Measurements from ENCODE around the gene CDNF. TPM values are rescaled to one million over a fixed set of nuclear protein-coding genes. Genes with fewer than 3 reads are reported as not detected.

The CDNF gene
- polyA plus RNA-seq, 4 donors: 2.1 to 4.1 (median 3.2) TPM

GRCh38 chr10:14801723-14802122 is 36.1 kb downstream of the CDNF start:
- DNase-seq (ENCODE audit: low read depth in 4 of 4, low spot score in 2 of 4): no peak

DNA sequence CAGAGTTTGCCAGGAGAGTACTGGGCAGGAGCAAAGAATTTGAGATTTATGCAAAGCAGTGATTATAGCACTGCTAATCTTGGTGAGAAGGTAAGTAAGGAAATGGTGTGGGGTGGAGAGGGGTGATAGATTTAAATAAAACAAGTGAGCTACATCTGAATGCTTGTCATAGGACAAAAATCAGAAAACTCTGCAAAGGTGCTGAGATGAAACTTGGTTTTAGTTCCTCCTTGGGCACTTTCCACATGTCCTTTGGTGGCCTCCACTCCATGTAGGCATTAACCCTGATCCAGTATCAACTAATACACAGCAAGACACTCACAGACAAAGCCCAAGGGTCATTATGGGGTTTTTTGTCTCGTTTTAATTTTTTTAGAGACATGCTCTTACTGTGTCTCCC is 37.4 kb downstream of the CDNF start:
- DNase-seq (ENCODE audit: low read depth in 4 of 4, low spot score in 2 of 4): no peak

- DNase-seq (ENCODE audit: low read depth in 4 of 4, low spot score in 2 of 4): no peak
These were observed 39.2 kb downstream of the CDNF start for GRCh38 chr10:14798636-14799035.

- no peak for DNase-seq (ENCODE audit: low read depth in 4 of 4, low spot score in 2 of 4)
These were observed 49.9 kb downstream of the CDNF start for GRCh38 chr10:14787938-14788337.

- no peak for DNase-seq (ENCODE audit: low read depth in 4 of 4, low spot score in 2 of 4)
These were observed 53.3 kb downstream of the CDNF start for GRCh38 chr10:14784459-14785055.

GRCh38 chr10:14782691-14783363 is 55.0 kb downstream of the CDNF start:
- DNase-seq (ENCODE audit: low read depth in 4 of 4, low spot score in 2 of 4): no peak

DNA sequence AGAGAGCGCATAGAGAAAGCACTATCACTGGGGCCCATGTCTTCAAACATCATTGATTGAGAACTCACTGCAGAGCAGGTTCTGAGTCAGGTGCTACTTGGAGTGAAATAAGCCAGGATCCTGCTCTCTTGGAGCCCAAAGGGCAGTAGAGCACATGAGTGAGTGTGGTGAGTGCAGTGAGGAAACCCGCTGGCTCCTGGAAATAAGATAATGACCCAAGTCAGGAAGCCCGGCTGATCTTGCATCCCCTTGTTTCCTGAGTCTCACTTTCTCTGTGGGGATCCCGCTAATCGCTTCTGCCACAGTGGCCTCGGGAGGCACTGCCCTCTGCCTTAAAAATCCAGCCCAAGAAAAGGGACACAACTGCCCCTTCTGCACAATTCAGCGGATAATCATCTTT is 56.1 kb downstream of the CDNF start:
- no peak for DNase-seq (ENCODE audit: low read depth in 4 of 4, low spot score in 2 of 4)

GRCh38 chr10:14779001-14779651 is 58.7 kb downstream of the CDNF start:
- DNase-seq (ENCODE audit: low read depth in 4 of 4, low spot score in 2 of 4): no peak

GRCh38 chr10:14776546-14776945 is 61.3 kb downstream of the CDNF start:
- DNase-seq (ENCODE audit: low read depth in 4 of 4, low spot score in 2 of 4): no peak

DNA sequence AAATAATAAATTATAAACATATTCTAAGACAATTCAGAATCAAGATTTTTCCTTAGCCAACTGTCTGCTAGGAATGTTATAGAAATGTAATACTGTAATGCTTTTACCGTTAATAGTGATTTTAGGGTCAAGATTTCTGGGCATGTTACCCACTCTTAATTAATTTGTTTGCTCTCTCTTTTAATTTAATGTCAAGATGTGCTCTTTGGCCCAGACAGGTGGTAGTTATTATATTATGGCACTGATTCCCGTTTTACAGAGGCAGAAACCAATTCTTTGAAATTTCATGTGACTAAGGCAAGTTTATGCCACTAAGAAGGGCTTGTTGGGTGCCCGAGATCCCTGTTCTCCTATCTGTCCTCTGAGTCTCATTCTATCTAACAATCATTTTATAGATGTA is 62.2 kb downstream of the CDNF start:
- no peak for DNase-seq (ENCODE audit: low read depth in 4 of 4, low spot score in 2 of 4)

GRCh38 chr10:14774797-14775196 is 63.0 kb downstream of the CDNF start, which contains the start of gene FAM107B:
Gene FAM107B (minus strand): TSS chr10:14774897. CDS start chr10:14774663, 234 bp downstream.
- DNase-seq (ENCODE audit: low read depth in 4 of 4, low spot score in 2 of 4): no peak

GRCh38 chr10:14774214-14774580 is 63.6 kb downstream of the CDNF start:
- DNase-seq (ENCODE audit: low read depth in 4 of 4, low spot score in 2 of 4): no peak

GRCh38 chr10:14773551-14774213 is 64.2 kb downstream of the CDNF start:
- DNase-seq (ENCODE audit: low read depth in 4 of 4, low spot score in 2 of 4): no peak

DNA sequence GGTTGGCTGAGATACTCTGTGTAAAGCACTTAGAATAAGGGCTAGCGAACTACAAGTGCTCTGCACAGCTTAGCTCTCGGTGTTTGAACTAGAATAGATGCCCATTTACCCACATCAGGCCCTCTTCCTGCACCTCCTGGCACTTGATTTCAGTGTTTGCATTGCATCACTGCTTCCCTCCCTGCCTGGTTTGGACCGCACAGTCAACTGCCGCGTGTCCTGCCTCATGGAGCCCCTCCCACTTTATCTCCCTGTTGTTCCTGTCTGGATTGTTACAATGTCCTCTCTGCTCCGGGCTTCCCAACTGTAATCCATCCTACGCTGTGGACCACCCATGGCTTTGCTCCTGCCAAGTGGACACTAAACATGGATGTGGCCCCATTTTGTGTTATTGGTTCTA is 65.4 kb downstream of the CDNF start:
- DNase-seq (ENCODE audit: low read depth in 4 of 4, low spot score in 2 of 4): no peak

GRCh38 chr10:14770927-14771326 is 66.9 kb downstream of the CDNF start:
- DNase-seq (ENCODE audit: low read depth in 4 of 4, low spot score in 2 of 4): no peak

Other genes with a start within 250 kb of the CDNF start
- 100 to 1,000 TPM in 1 of 4 donors, 10 to 100 TPM in 3; 78.9 to 113 (median 87.7) TPM for gene FAM107B, start 63.1 kb downstream of the CDNF start, polyA plus RNA-seq (ENCODE audit: insufficient read length in 4 of 4)
- gene HSPA14, start 269 bp upstream of the CDNF start, polyA plus RNA-seq (ENCODE audit: insufficient read length in 4 of 4): 10 to 100 TPM; 17.1 to 25.8 (median 20.6) TPM
- 10 to 100 TPM; 13.7 to 17.6 (median 16.7) TPM for gene MSANTD7, start 269 bp upstream of the CDNF start, polyA plus RNA-seq (ENCODE audit: insufficient read length in 4 of 4)
- 10 to 100 TPM; 17.3 to 21.3 (median 18.5) TPM for gene SUV39H2, start 40.8 kb upstream of the CDNF start, polyA plus RNA-seq (ENCODE audit: insufficient read length in 4 of 4)
- gene DCLRE1C, start 116.1 kb upstream of the CDNF start, polyA plus RNA-seq (ENCODE audit: insufficient read length in 4 of 4): 10 to 100 TPM; 12.8 to 20.5 (median 16.7) TPM
- gene MEIG1, start 121.4 kb upstream of the CDNF start, polyA plus RNA-seq (ENCODE audit: insufficient read length in 4 of 4): 1 to 10 TPM in 3 of 4 donors, under 1 TPM in 1; 0.86 to 1.6 (median 1.4) TPM
- gene OLAH, start 205.9 kb upstream of the CDNF start, polyA plus RNA-seq (ENCODE audit: insufficient read length in 4 of 4): 1 to 10 TPM in 1 of 4 donors, under 1 TPM in 3; 0.55 to 1.0 (median 0.71) TPM

Measured in left renal cortex interstitium (tissue), 4 donors.